Stimulated activated naive CD4-positive, alpha-beta T cell treated with Interleukin-2 at 50 U/mL for 16 hours (primary cell): ENCODE data around the gene ALDH1L1.

Experiments
- DNase-seq: peaks from one replicate; lab custom pipeline; 2025; lab: John Stamatoyannopoulos, UW

ALDH1L1 gene

GRCh38 chr3:126134219-126134975, 46.0 kb downstream of the ALDH1L1 start:
- DNase-seq = peak; percentile 1

- no peak for DNase-seq
Measured at GRCh38 chr3:126133606-126134005, 46.8 kb downstream of the ALDH1L1 start.

GRCh38 chr3:126132751-126133511, 47.5 kb downstream of the ALDH1L1 start:
- no peak for DNase-seq

GRCh38 chr3:126131881-126132750, 48.3 kb downstream of the ALDH1L1 start:
- DNase-seq = no peak

- DNase-seq = no peak
Measured at GRCh38 chr3:126130981-126131745, 49.2 kb downstream of the ALDH1L1 start.

GRCh38 chr3:126130081-126130855, 50.1 kb downstream of the ALDH1L1 start:
- DNase-seq = no peak

GRCh38 chr3:126129398-126129891, 50.9 kb downstream of the ALDH1L1 start:
- DNase-seq = no peak

GRCh38 chr3:126128504-126129397, 51.6 kb downstream of the ALDH1L1 start:
- DNase-seq = no peak

- no peak for DNase-seq
Measured at GRCh38 chr3:126127904-126128303, 52.5 kb downstream of the ALDH1L1 start.

GRCh38 chr3:126127452-126127851, 52.9 kb downstream of the ALDH1L1 start:
- DNase-seq = no peak

GRCh38 chr3:126126811-126127431, 53.5 kb downstream of the ALDH1L1 start:
- no peak for DNase-seq

- no peak for DNase-seq
Measured at GRCh38 chr3:126126286-126126685, 54.1 kb downstream of the ALDH1L1 start.

GRCh38 chr3:126125781-126126251, 54.6 kb downstream of the ALDH1L1 start:
- DNase-seq = no peak

- DNase-seq = no peak
Measured at GRCh38 chr3:126125341-126125740, 55.0 kb downstream of the ALDH1L1 start.

- DNase-seq = no peak
Measured at GRCh38 chr3:126124896-126125295, 55.5 kb downstream of the ALDH1L1 start.

GRCh38 chr3:126124148-126124868, 56.1 kb downstream of the ALDH1L1 start:
- no peak for DNase-seq

GRCh38 chr3:126121632-126122031, 58.8 kb downstream of the ALDH1L1 start:
- DNase-seq = no peak

- no peak for DNase-seq
Measured at GRCh38 chr3:126121074-126121473, 59.3 kb downstream of the ALDH1L1 start.
